ENCODE results near the gene RPL36A. TPM values are rescaled to one million over a fixed set of nuclear protein-coding genes. Genes with fewer than 3 reads are reported as not detected.

The RPL36A gene
- total and polyA plus RNA-seq, 2 donors = 808 to 1,560 TPM

GRCh38 chrX:101377547-101377946 lies 13.3 kb upstream of the RPL36A start:
- Histone ChIP-seq H3K4me3 (ENCODE audit: low read depth, low read length) (no peak overlapping the region), H3K36me3 (ENCODE audit: insufficient read depth) (no peaks in the 10 kb centered on the region), H3K4me1 (ENCODE audit: insufficient read depth) (no peaks in the 10 kb centered on the region), H3K27ac (ENCODE audit: low read depth) (no peak overlapping the region)
- 72% methylated on average over 1 of the region's 1 CpG for WGBS
- no peak for DNase-seq (ENCODE audit: extremely low spot score)

- no peaks in the 10 kb centered on the region for H3K4me1 ChIP-seq (ENCODE audit: insufficient read depth)
- DNase-seq (ENCODE audit: extremely low spot score) = no peak
- no peak overlapping the region for H3K27ac ChIP-seq (ENCODE audit: low read depth)
- H3K4me3 ChIP-seq (ENCODE audit: low read depth, low read length) = no peak overlapping the region
- no peaks in the 10 kb centered on the region for H3K36me3 ChIP-seq (ENCODE audit: insufficient read depth)
- 66% methylated on average over 4 of the region's 4 CpGs for WGBS
These were observed 7.1 kb upstream of the RPL36A start for GRCh38 chrX:101383679-101384205.

GRCh38 chrX:101385026-101385684 lies 5.7 kb upstream of the RPL36A start:
- no peak for DNase-seq (ENCODE audit: extremely low spot score)
- 82% methylated on average over 7 of the region's 7 CpGs for WGBS
- no peaks in the 10 kb centered on the region for H3K4me1 ChIP-seq (ENCODE audit: insufficient read depth)
- no peak overlapping the region for H3K27ac ChIP-seq (ENCODE audit: low read depth)
- no peaks in the 10 kb centered on the region for H3K36me3 ChIP-seq (ENCODE audit: insufficient read depth)
- no peak overlapping the region for H3K4me3 ChIP-seq (ENCODE audit: low read depth, low read length)

GRCh38 chrX:101385795-101386541 lies 4.8 kb upstream of the RPL36A start, which contains the start of gene BTK:
Gene BTK (minus strand): TSS chrX:101386191. CDS start chrX:101375284, 10,907 bp downstream.
- no peak within 1 kb of the TSS for H3K27ac ChIP-seq (ENCODE audit: low read depth)
- no peaks in the 10 kb centered on the region for H3K36me3 ChIP-seq (ENCODE audit: insufficient read depth)
- WGBS = 69% methylated on average over 9 of the region's 9 CpGs
- no peak for DNase-seq (ENCODE audit: extremely low spot score)
- H3K4me3 ChIP-seq (ENCODE audit: low read depth, low read length) = no peak within 1 kb of the TSS
- H3K4me1 ChIP-seq (ENCODE audit: insufficient read depth) = no peaks in the 10 kb centered on the region

- WGBS = 70% methylated on average over 6 of the region's 6 CpGs
- DNase-seq (ENCODE audit: extremely low spot score) = no peak
- no peak overlapping the region for H3K27ac ChIP-seq (ENCODE audit: low read depth)
- no peak overlapping the region for H3K4me3 ChIP-seq (ENCODE audit: low read depth, low read length)
- H3K36me3 ChIP-seq (ENCODE audit: insufficient read depth) = no peaks in the 10 kb centered on the region
- H3K4me1 ChIP-seq (ENCODE audit: insufficient read depth) = no peaks in the 10 kb centered on the region
These were observed 4.3 kb upstream of the RPL36A start for GRCh38 chrX:101386542-101386885.

- peaks cover 3% of the 10 kb centered on the region for H3K36me3 ChIP-seq (ENCODE audit: insufficient read depth)
- no peak for DNase-seq (ENCODE audit: extremely low spot score)
- H3K4me3 ChIP-seq (ENCODE audit: low read depth, low read length) = no peak overlapping the region
- 87% methylated on average over 3 of the region's 3 CpGs for WGBS
- H3K4me1 ChIP-seq (ENCODE audit: insufficient read depth) = no peaks in the 10 kb centered on the region
- no peak overlapping the region for H3K27ac ChIP-seq (ENCODE audit: low read depth)
These were observed 2.2 kb upstream of the RPL36A start for GRCh38 chrX:101388604-101389003.

- 46% methylated on average over 6 of the region's 6 CpGs for WGBS
- Histone ChIP-seq H3K27ac (ENCODE audit: low read depth) (peak overlapping the region; percentile 2), H3K4me3 (ENCODE audit: low read depth, low read length) (no peak overlapping the region), H3K4me1 (ENCODE audit: insufficient read depth) (no peaks in the 10 kb centered on the region), H3K36me3 (ENCODE audit: insufficient read depth) (peaks cover 4% of the 10 kb centered on the region)
- no peak for DNase-seq (ENCODE audit: extremely low spot score)
These were observed 1.0 kb downstream of the RPL36A start for GRCh38 chrX:101391831-101392230.

- Histone ChIP-seq H3K4me1 (ENCODE audit: insufficient read depth) (no peaks in the 10 kb centered on the region), H3K4me3 (ENCODE audit: low read depth, low read length) (no peak overlapping the region), H3K36me3 (ENCODE audit: insufficient read depth) (peaks cover 4% of the 10 kb centered on the region), H3K27ac (ENCODE audit: low read depth) (no peak overlapping the region)
- 82% methylated on average over 11 of the region's 11 CpGs for WGBS
- no peak for DNase-seq (ENCODE audit: extremely low spot score)
These were observed 2.9 kb downstream of the RPL36A start for GRCh38 chrX:101393530-101394305.

GRCh38 chrX:101394372-101394771 lies 3.6 kb downstream of the RPL36A start:
- DNase-seq (ENCODE audit: extremely low spot score) = no peak
- Histone ChIP-seq H3K4me3 (ENCODE audit: low read depth, low read length) (no peak overlapping the region), H3K36me3 (ENCODE audit: insufficient read depth) (peaks cover 4% of the 10 kb centered on the region), H3K4me1 (ENCODE audit: insufficient read depth) (no peaks in the 10 kb centered on the region), H3K27ac (ENCODE audit: low read depth) (no peak overlapping the region)

GRCh38 chrX:101395789-101396188 lies 5.0 kb downstream of the RPL36A start:
- no peak for DNase-seq (ENCODE audit: extremely low spot score)
- 84% methylated on average over 1 of the region's 1 CpG for WGBS
- Histone ChIP-seq H3K4me3 (ENCODE audit: low read depth, low read length) (no peak overlapping the region), H3K4me1 (ENCODE audit: insufficient read depth) (no peaks in the 10 kb centered on the region), H3K36me3 (ENCODE audit: insufficient read depth) (peaks cover 4% of the 10 kb centered on the region), H3K27ac (ENCODE audit: low read depth) (no peak overlapping the region)

GRCh38 chrX:101397779-101398178 lies 7.0 kb downstream of the RPL36A start:
- no peak for DNase-seq (ENCODE audit: extremely low spot score)
- Histone ChIP-seq H3K4me1 (ENCODE audit: insufficient read depth) (no peaks in the 10 kb centered on the region), H3K36me3 (ENCODE audit: insufficient read depth) (peaks cover 2% of the 10 kb centered on the region), H3K27ac (ENCODE audit: low read depth) (no peak overlapping the region), H3K4me3 (ENCODE audit: low read depth, low read length) (no peak overlapping the region)
- WGBS = 32% methylated on average over 4 of the region's 4 CpGs

GRCh38 chrX:101398694-101399093 lies 7.9 kb downstream of the RPL36A start:
- H3K4me3 ChIP-seq (ENCODE audit: low read depth, low read length) = no peak overlapping the region
- 92% methylated on average over 4 of the region's 4 CpGs for WGBS

GRCh38 chrX:101399825-101400224 lies 9.0 kb downstream of the RPL36A start:
- Histone ChIP-seq H3K4me1 (ENCODE audit: insufficient read depth) (no peaks in the 10 kb centered on the region), H3K36me3 (ENCODE audit: insufficient read depth) (peaks cover 2% of the 10 kb centered on the region), H3K4me3 (ENCODE audit: low read depth, low read length) (no peak overlapping the region), H3K27ac (ENCODE audit: low read depth) (no peak overlapping the region)
- 95% methylated on average over 4 of the region's 4 CpGs for WGBS
- DNase-seq (ENCODE audit: extremely low spot score) = no peak

More at GRCh38 chrX:101398694-101399093, 7.9 kb downstream of the RPL36A start:
- H3K36me3 ChIP-seq (ENCODE audit: insufficient read depth) = peaks cover 2% of the 10 kb centered on the region
- H3K4me1 ChIP-seq (ENCODE audit: insufficient read depth) = no peaks in the 10 kb centered on the region
- no peak for DNase-seq (ENCODE audit: extremely low spot score)
- H3K27ac ChIP-seq (ENCODE audit: low read depth) = no peak overlapping the region

Data from urinary bladder (tissue), 4 donors.